K562 (cell line): ENCODE data around the gene NDOR1. TPM values are rescaled to one million over a fixed set of nuclear protein-coding genes. Genes with fewer than 3 reads are reported as not detected.

Experiments
- ADNP ChIP-seq: fragments of 200-800 bp; sonication (Bioruptor generic); IDR thresholded peaks from 2 replicates; pipeline ENCODE4 v1.6.1; 2016; ENCODE audit warnings: missing genetic modification characterization, missing compliant biosample characterization
- ARID4B ChIP-seq: sonication (generic); formaldehyde crosslinking; IDR thresholded peaks from 2 replicates; pipeline ENCODE4 v1.8.0; 2022; ENCODE audit warnings: mild to moderate bottlenecking, missing genetic modification reagents
- CBX3 ChIP-seq, 2 experiments: IDR thresholded peaks; 1 replicate in 1 of 2; 2 replicates in 1 of 2; pipeline ENCODE4 v1.6.1; 2012; ENCODE audit warnings: inconsistent platforms in 2 of 2, low read length in 2 of 2, borderline replicate concordance in 1 of 2, control low read depth in 1 of 2
- E2F1 ChIP-seq: sonication (generic); formaldehyde crosslinking; IDR thresholded peaks from 2 replicates; pipeline ENCODE4 v1.8.1; 2023; ENCODE audit warnings: mild to moderate bottlenecking, missing genetic modification reagents, moderate library complexity
- ETV5 ChIP-seq: sonication (generic); formaldehyde crosslinking; IDR thresholded peaks from 2 replicates; pipeline ENCODE4 v1.4.0; 2020; ENCODE audit warnings: low read depth, mild to moderate bottlenecking, missing genetic modification reagents
- FOXK2 ChIP-seq, 2 experiments: fragments of 450-650 bp; IDR thresholded peaks in 1 of 2; conservative IDR thresholded peaks in 1 of 2; 2 replicates each; pipeline ENCODE4 v1.6.1; 2016; ENCODE audit warnings: low read depth in 2 of 2, mild to moderate bottlenecking in 1 of 2
- HDAC2 ChIP-seq: fragments of 450-650 bp; IDR thresholded peaks from 2 replicates; pipeline ENCODE4 v1.6.1; 2016; ENCODE audit warnings: mild to moderate bottlenecking
- IRF9 ChIP-seq: fragments of 450-650 bp; IDR thresholded peaks from 2 replicates; pipeline ENCODE4 v1.6.1; 2016; ENCODE audit warnings: missing biosample characterization, missing genetic modification characterization
- NR2C2 ChIP-seq, 2 experiments: fragments of 200-800 bp in 1 of 2; sonication (Bioruptor generic) in 1 of 2; sonication (generic) in 1 of 2; formaldehyde crosslinking in 1 of 2; IDR thresholded peaks; 2 replicates each; pipeline versions ENCODE4 v1.6.1 to v1.8.0; 2016 to 2022; ENCODE audit warnings: mild to moderate bottlenecking in 1 of 2, missing compliant biosample characterization in 1 of 2, missing genetic modification characterization in 1 of 2, missing genetic modification reagents in 1 of 2
- NR3C1 ChIP-seq: sonication (generic); formaldehyde crosslinking; IDR thresholded peaks from 2 replicates; pipeline ENCODE4 v1.8.1; 2022; ENCODE audit warnings: missing genetic modification reagents
- SRSF9 ChIP-seq: fragments of 200-400 bp; formaldehyde crosslinking; IDR thresholded peaks from 2 replicates; pipeline ENCODE4 v1.6.1; 2017; ENCODE audit warnings: low read depth, low read length, borderline replicate concordance
- TCF3 ChIP-seq: sonication (generic); formaldehyde crosslinking; IDR thresholded peaks from 2 replicates; pipeline ENCODE4 v1.4.0; 2020; ENCODE audit warnings: mild to moderate bottlenecking, missing genetic modification reagents
- XRCC5 ChIP-seq: fragments of 200-400 bp; formaldehyde crosslinking; IDR thresholded peaks from 2 replicates; pipeline ENCODE4 v1.6.1; 2017; ENCODE audit warnings: low read depth, mild to moderate bottlenecking, low read length
- ZFX ChIP-seq: sonication (generic); formaldehyde crosslinking; IDR thresholded peaks from 2 replicates; pipeline ENCODE4 v1.8.0; 2022; ENCODE audit warnings: mild to moderate bottlenecking, missing genetic modification reagents, moderate library complexity
- polyA plus RNA-seq, 8 experiments: library from polyadenylated mRNA; depleted of rRNA in 4 of 8; stranded (reverse) in 5 of 8; unstranded in 3 of 8; fragments of >200 nt; fragmentation: Nextera tagmentation in 2 of 8; fragmentation: Illumina TruSeq in 1 of 8; extraction: Ambion mirVana in 2 of 8; extraction: Trizol in 1 of 8; gene quantifications; 2 replicates each; pipeline versions ENCODE4 v1.2.1 to v1.2.3, GENCODE V29; 2011 to 2014; ENCODE audit warnings: inconsistent platforms in 1 of 8, missing spikeins in 1 of 8
- total RNA-seq, 7 experiments: library from RNA; depleted of rRNA in 6 of 7; stranded (reverse); fragments of >200 nt in 6 of 7; fragmentation: Illumina TruSeq in 2 of 7; extraction: Trizol in 2 of 7; gene quantifications; 2 replicates each; pipeline versions ENCODE4 v1.2.1 to v1.2.3, GENCODE V29; 2011 to 2021; ENCODE audit warnings: low replicate concordance in 1 of 7
- TF ChIP-seq, protein P1 (sequence below): fragments of 450-650 bp; IDR thresholded peaks from 2 replicates; pipeline ENCODE4 v1.6.1; 2016; ENCODE audit warnings: borderline replicate concordance

Gene NDOR1
- total and polyA plus RNA-seq, 9 of the 15 experiments (the other 6 are each of a cell fraction or from before 2014, with no cell fraction given) = 0.06 to 36.9 (median 6.9) TPM

DNA sequence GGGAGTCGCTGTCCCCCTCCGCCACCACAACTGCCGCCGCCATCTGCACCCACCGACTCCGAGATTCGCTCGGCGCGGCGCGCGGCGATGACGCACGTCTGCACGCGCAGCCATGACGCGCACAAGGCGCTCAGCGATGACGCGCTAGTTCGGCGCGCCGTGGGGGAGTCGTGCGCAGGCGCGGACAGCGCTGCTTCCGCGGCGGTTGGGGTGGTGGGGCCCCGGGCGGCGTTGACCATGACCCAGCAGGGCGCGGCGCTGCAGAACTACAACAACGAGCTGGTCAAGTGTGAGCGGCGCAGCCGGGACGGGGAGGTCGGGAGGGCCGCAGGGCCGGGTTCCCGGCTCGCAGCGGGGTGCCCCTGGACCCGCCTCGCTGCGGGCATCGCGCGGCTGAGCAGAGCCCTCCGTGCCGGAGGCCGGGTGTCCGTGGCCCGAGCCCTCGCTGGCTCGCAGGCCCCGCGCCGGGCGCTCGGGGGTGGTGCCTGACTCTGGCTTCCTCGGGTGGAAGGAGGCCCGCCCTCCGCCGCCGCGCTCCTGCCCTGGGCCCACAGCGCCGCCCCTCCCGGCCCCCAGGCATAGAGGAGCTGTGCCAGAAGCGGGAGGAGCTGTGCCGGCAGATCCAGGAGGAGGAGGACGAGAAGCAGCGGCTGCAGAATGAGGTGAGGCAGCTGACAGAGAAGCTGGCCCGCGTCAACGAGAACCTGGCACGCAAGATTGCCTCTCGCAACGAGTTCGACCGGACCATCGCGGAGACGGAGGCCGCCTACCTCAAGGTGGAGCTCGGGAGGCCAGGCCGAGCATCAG is 16.8 kb upstream of the NDOR1 start, which contains the start of the genes ANAPC2 and SSNA1 (continued):
- TF ChIP-seq CBX3 (IDR thresholded peaks at IDR 0.05; ENCODE audit: borderline replicate concordance in 1 of 2, low read length in 2 of 2) = peak in 1 of 2 experiments; percentile 22; a peak in 1 of 3 replicates
- no peak for TF ChIP-seq SRSF9
- peak; percentile 82 to 83; a peak in 3 of 4 replicates for TF ChIP-seq FOXK2 (conservative IDR thresholded peaks at IDR 0.05 in 1 of 2, IDR thresholded peaks at IDR 0.05 in 1 of 2; ENCODE audit: low read depth in 2 of 2)
- TF ChIP-seq E2F1 (CRISPR knock-in tag) = peak; percentile 61; the same call in 1 of the 2 replicates
- TF ChIP-seq ETV5 (CRISPR knock-in tag) = 0 out of 2 replicates have a peak, but pooled peaks have one; percentile 21
- 0 out of 2 replicates have a peak, but pooled peaks have one; percentile 20 for TF ChIP-seq NR3C1 (CRISPR knock-in tag)
- peak; percentile 97 for TF ChIP-seq ARID4B (CRISPR knock-in tag)
- peak; percentile 94 for TF ChIP-seq ZFX
- peak; percentile 55; the same call in 1 of the 2 replicates for TF ChIP-seq XRCC5
- peak; percentile 66; the same call in 1 of the 2 replicates for TF ChIP-seq NR2C2 (CRISPR knock-in tag; IDR thresholded peaks at IDR 0.05)
- TF ChIP-seq NR2C2 (tag; IDR thresholded peaks at IDR 0.05) = peak; percentile 72; the same call in 1 of the 2 replicates
- no peak for TF ChIP-seq IRF9 (tag)
- peak; percentile 74; the same call in 1 of the 2 replicates for TF ChIP-seq HDAC2
- TF ChIP-seq ADNP (tag) = no peak
- TF ChIP-seq TCF3 (CRISPR knock-in tag) = peak; percentile 35
- TF ChIP-seq, protein P1, sequence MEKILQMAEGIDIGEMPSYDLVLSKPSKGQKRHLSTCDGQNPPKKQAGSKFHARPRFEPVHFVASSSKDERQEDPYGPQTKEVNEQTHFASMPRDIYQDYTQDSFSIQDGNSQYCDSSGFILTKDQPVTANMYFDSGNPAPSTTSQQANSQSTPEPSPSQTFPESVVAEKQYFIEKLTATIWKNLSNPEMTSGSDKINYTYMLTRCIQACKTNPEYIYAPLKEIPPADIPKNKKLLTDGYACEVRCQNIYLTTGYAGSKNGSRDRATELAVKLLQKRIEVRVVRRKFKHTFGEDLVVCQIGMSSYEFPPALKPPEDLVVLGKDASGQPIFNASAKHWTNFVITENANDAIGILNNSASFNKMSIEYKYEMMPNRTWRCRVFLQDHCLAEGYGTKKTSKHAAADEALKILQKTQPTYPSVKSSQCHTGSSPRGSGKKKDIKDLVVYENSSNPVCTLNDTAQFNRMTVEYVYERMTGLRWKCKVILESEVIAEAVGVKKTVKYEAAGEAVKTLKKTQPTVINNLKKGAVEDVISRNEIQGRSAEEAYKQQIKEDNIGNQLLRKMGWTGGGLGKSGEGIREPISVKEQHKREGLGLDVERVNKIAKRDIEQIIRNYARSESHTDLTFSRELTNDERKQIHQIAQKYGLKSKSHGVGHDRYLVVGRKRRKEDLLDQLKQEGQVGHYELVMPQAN = peak; percentile 86
